ENCODE data around the gene SULT2A1. TPM values are rescaled to one million over a fixed set of nuclear protein-coding genes. Genes with fewer than 3 reads are reported as not detected.
A peak's percentile ranks its signal among the peaks of the same experiment; 100 is the strongest.
"Not testable (repeated sequence)": the region's sequence is repeated elsewhere in the genome, so short reads cannot be mapped to it uniquely, and the experiment has no call there.

SULT2A1 gene
- under 1 TPM in 1 of 4 donors, not detected in 3; 0.32 TPM for total RNA-seq

- DNase-seq (ENCODE audit: low spot score in 2 of 2), result no peak
- Histone ChIP-seq H3K4me3 (no peak within 1 kb of the TSS), H3K27ac (no peak within 1 kb of the TSS), H3K27me3 (peaks cover 18% of the 10 kb centered on the region), H3K9me3 (no peaks in the 10 kb centered on the region), H3K36me3 (no peaks in the 10 kb centered on the region), H3K4me1 (no peaks in the 10 kb centered on the region)
- WGBS, result 70% methylated on average over 12 of the region's 12 CpGs
- no peak for TF ChIP-seq CTCF (IDR thresholded peaks at IDR 0.05)
Observed at GRCh38 chr19:47886010-47886559, at the start of gene SULT2A1. SULT2A1 (minus strand) TSS chr19:47886315; CDS start chr19:47886257, 58 bp downstream.

GRCh38 chr19:47928581-47928980, 42.5 kb upstream of the SULT2A1 start:
- H3K27me3 ChIP-seq; H3K9me3 ChIP-seq; H3K4me1 ChIP-seq; H3K27ac ChIP-seq; H3K36me3 ChIP-seq; DNase-seq (ENCODE audit: low spot score in 2 of 2); H3K4me3 ChIP-seq: not testable (repeated sequence)
- WGBS, result no CpG with 5 or more reads among the region's 20 CpGs

GRCh38 chr19:47920107-47920506, 34.0 kb upstream of the SULT2A1 start:
- H3K27me3 ChIP-seq; DNase-seq (ENCODE audit: low spot score in 2 of 2); H3K4me3 ChIP-seq; H3K27ac ChIP-seq; H3K9me3 ChIP-seq; H3K36me3 ChIP-seq; H3K4me1 ChIP-seq: not testable (repeated sequence)
- 0% methylated on average over 11 of the region's 15 CpGs for WGBS
- peak in 1 of 2 donors; percentile 61 for TF ChIP-seq CTCF (IDR thresholded peaks at IDR 0.05)

GRCh38 chr19:47910191-47910590, 24.1 kb upstream of the SULT2A1 start:
- H3K27me3 ChIP-seq; DNase-seq (ENCODE audit: low spot score in 2 of 2); H3K27ac ChIP-seq; H3K9me3 ChIP-seq; H3K4me3 ChIP-seq; H3K4me1 ChIP-seq; H3K36me3 ChIP-seq: not testable (repeated sequence)
- 85% methylated on average over 2 of the region's 2 CpGs for WGBS

GRCh38 chr19:47909350-47909749, 23.2 kb upstream of the SULT2A1 start:
- not testable (repeated sequence) for H3K27ac ChIP-seq, H3K4me1 ChIP-seq, H3K4me3 ChIP-seq, H3K27me3 ChIP-seq, H3K36me3 ChIP-seq, H3K9me3 ChIP-seq
- 0% methylated on average over 5 of the region's 14 CpGs for WGBS
- peak in 1 of 2 donors; percentile 62 for TF ChIP-seq CTCF (IDR thresholded peaks at IDR 0.05)
- peak; percentile 85 to 89 for DNase-seq (ENCODE audit: low spot score in 2 of 2)

- DNase-seq (ENCODE audit: low spot score in 2 of 2), result peak in 1 of 2 donors; percentile 9
- WGBS, result 84% methylated on average over 7 of the region's 7 CpGs
- Histone ChIP-seq H3K36me3 (no peaks in the 10 kb centered on the region), H3K4me3 (no peak overlapping the region), H3K4me1 (no peaks in the 10 kb centered on the region), H3K9me3 (no peaks in the 10 kb centered on the region), H3K27me3 (peaks cover 5% of the 10 kb centered on the region), H3K27ac (no peak overlapping the region)
- TF ChIP-seq EP300 (IDR thresholded peaks at IDR 0.05) (no peak), CTCF (IDR thresholded peaks at IDR 0.05) (no peak), POLR2A (IDR thresholded peaks at IDR 0.05) (no peak), POLR2AphosphoS5 (IDR thresholded peaks at IDR 0.05) (no peak)
Observed at GRCh38 chr19:47901370-47901769, 15.3 kb upstream of the SULT2A1 start.
